NCI-H460 (cell line): ENCODE measurements around the gene RIPK3. TPM values are rescaled to one million over a fixed set of nuclear protein-coding genes. Genes with fewer than 3 reads are reported as not detected.

Experiments
- DNase-seq: peaks from one replicate; pipeline ENCODE4 v3.0.0-alpha.2; 2016; ENCODE audit warnings: low read depth; ENCODE audit errors: extremely low read depth
- total RNA-seq: library from RNA; depleted of rRNA; stranded (reverse); fragments of >200 nt; shearing (Covaris generic); gene quantifications from 2 replicates; pipeline ENCODE4 v1.2.3, GENCODE V29; 2014

The RIPK3 gene
- total RNA-seq, 1 experiment from 2014 or later, result not detected

GRCh38 chr14:24349742-24350141 is 10.0 kb upstream of the RIPK3 start:
- no peak for DNase-seq

- DNase-seq, result no peak
Measured at GRCh38 chr14:24348186-24348585, 8.4 kb upstream of the RIPK3 start.

GRCh38 chr14:24347134-24347533 is 7.3 kb upstream of the RIPK3 start:
- no peak for DNase-seq

- DNase-seq, result no peak
Measured at GRCh38 chr14:24343795-24344660, 4.2 kb upstream of the RIPK3 start.

GRCh38 chr14:24342889-24343288 is 3.1 kb upstream of the RIPK3 start:
- no peak for DNase-seq

GRCh38 chr14:24340606-24341005 is 815 bp upstream of the RIPK3 start:
- no peak for DNase-seq

- DNase-seq, result no peak
Measured at GRCh38 chr14:24338843-24339242, 948 bp downstream of the RIPK3 start.

- no peak for DNase-seq
Measured at GRCh38 chr14:24337824-24338175, 2.0 kb downstream of the RIPK3 start.

- DNase-seq, result no peak
Measured at GRCh38 chr14:24337144-24337823, 2.5 kb downstream of the RIPK3 start.

GRCh38 chr14:24335461-24336171 is 4.2 kb downstream of the RIPK3 start:
- DNase-seq, result no peak

GRCh38 chr14:24334431-24335291 is 5.1 kb downstream of the RIPK3 start, which contains the start of gene ADCY4:
Gene ADCY4 (minus strand): TSS chr14:24335071. CDS start chr14:24334652, 419 bp downstream.
- DNase-seq, result no peak

- DNase-seq, result peak; percentile 56
Measured at GRCh38 chr14:24332268-24332993, 7.4 kb downstream of the RIPK3 start.

GRCh38 chr14:24331731-24332267 is 8.0 kb downstream of the RIPK3 start:
- DNase-seq, result no peak

- DNase-seq, result no peak
Measured at GRCh38 chr14:24330973-24331674, 8.7 kb downstream of the RIPK3 start.

- DNase-seq, result no peak
Measured at GRCh38 chr14:24329736-24330135, 10.1 kb downstream of the RIPK3 start.

GRCh38 chr14:24329073-24329663 is 10.6 kb downstream of the RIPK3 start:
- no peak for DNase-seq

GRCh38 chr14:24327914-24328313 is 11.9 kb downstream of the RIPK3 start:
- DNase-seq, result peak; percentile 21

GRCh38 chr14:24327303-24327702 is 12.5 kb downstream of the RIPK3 start:
- DNase-seq, result no peak
